ENCODE measurements around the gene OR5T2.
"Not testable (repeated sequence)": the region's sequence is repeated elsewhere in the genome, so short reads cannot be mapped to it uniquely, and the experiment has no call there.

The OR5T2 gene

GRCh38 chr11:56234155-56234554 lies at the start of gene OR5T2:
Gene OR5T2 (minus strand): TSS chr11:56234255. CDS start chr11:56233062, 1,193 bp downstream.
- Mint-ChIP-seq H3K4me3 (no peak within 1 kb of the TSS), H3K36me3 (no peaks in the 10 kb centered on the region), H3K27me3 (no peaks in the 10 kb centered on the region), H3K9me3 (peaks cover 2 to 6% of the 10 kb centered on the region in 2 donors), H3K27ac (no peak within 1 kb of the TSS), H3K4me1 (no peaks in the 10 kb centered on the region)
- DNase-seq (no peak), ATAC-seq (replicated peaks) (no peak)

- Mint-ChIP-seq H3K36me3 (no peaks in the 10 kb centered on the region), H3K27ac (no peak within 1 kb of the TSS), H3K4me3 (no peak within 1 kb of the TSS), H3K4me1 (no peaks in the 10 kb centered on the region), H3K9me3 (peaks cover 11 to 15% of the 10 kb centered on the region in 2 donors), H3K27me3 (no peaks in the 10 kb centered on the region)
- ATAC-seq (replicated peaks), result no peak
- no peak for DNase-seq
Observed at GRCh38 chr11:56273854-56274253, 39.8 kb upstream of the OR5T2 start, which contains the start of gene OR5T1. Gene OR5T1 (plus strand): TSS chr11:56274154. CDS start chr11:56275639, 1,485 bp downstream.

GRCh38 chr11:56271092-56271491 lies 37.0 kb upstream of the OR5T2 start:
- no peaks in the 10 kb centered on the region for H3K36me3 Mint-ChIP-seq
- no peaks in the 10 kb centered on the region for H3K27me3 Mint-ChIP-seq
- no peak for ATAC-seq (replicated peaks)
- H3K9me3 Mint-ChIP-seq, result peaks cover 12 to 22% of the 10 kb centered on the region in 2 donors
- no peak overlapping the region for H3K27ac Mint-ChIP-seq
- no peak overlapping the region for H3K4me3 Mint-ChIP-seq
- DNase-seq, result no peak
- no peaks in the 10 kb centered on the region for H3K4me1 Mint-ChIP-seq

GRCh38 chr11:56251954-56252353 lies 17.9 kb upstream of the OR5T2 start, which contains the start of gene OR5T3:
Gene OR5T3 (plus strand): TSS chr11:56252254. CDS start chr11:56252254, 0 bp downstream.
- Mint-ChIP-seq H3K4me3 (no peak within 1 kb of the TSS), H3K27ac (no peak within 1 kb of the TSS), H3K36me3 (no peaks in the 10 kb centered on the region), H3K4me1 (no peaks in the 10 kb centered on the region), H3K9me3 (peaks cover 4 to 7% of the 10 kb centered on the region in 2 donors), H3K27me3 (no peaks in the 10 kb centered on the region)
- no peak for DNase-seq
- ATAC-seq (replicated peaks), result no peak

- H3K27ac Mint-ChIP-seq, H3K27me3 Mint-ChIP-seq: not testable (repeated sequence)
Observed at GRCh38 chr11:56219735-56220134, 14.3 kb downstream of the OR5T2 start.

GRCh38 chr11:56214537-56214936 lies 19.5 kb downstream of the OR5T2 start:
- H3K27ac Mint-ChIP-seq, result no peak overlapping the region
- ATAC-seq (replicated peaks) (no peak), DNase-seq (no peak)
- peaks cover 15 to 17% of the 10 kb centered on the region in 2 donors for H3K9me3 Mint-ChIP-seq
- no peaks in the 10 kb centered on the region for H3K4me1 Mint-ChIP-seq
- peaks cover 0 to 3% of the 10 kb centered on the region in 2 donors for H3K36me3 Mint-ChIP-seq
- H3K27me3 Mint-ChIP-seq, result no peaks in the 10 kb centered on the region
- H3K4me3 Mint-ChIP-seq, result no peak overlapping the region

More at GRCh38 chr11:56219735-56220134, 14.3 kb downstream of the OR5T2 start:
- not testable (repeated sequence) for ATAC-seq (replicated peaks); DNase-seq; H3K4me3 Mint-ChIP-seq; H3K36me3 Mint-ChIP-seq; H3K4me1 Mint-ChIP-seq
- peaks cover 14% of the 10 kb centered on the region in 2 donors for H3K9me3 Mint-ChIP-seq

GRCh38 chr11:56207790-56208189 lies 26.3 kb downstream of the OR5T2 start:
- Mint-ChIP-seq H3K27me3 (no peaks in the 10 kb centered on the region), H3K9me3 (peaks cover 7 to 10% of the 10 kb centered on the region in 2 donors), H3K36me3 (no peaks in the 10 kb centered on the region), H3K4me1 (no peaks in the 10 kb centered on the region), H3K4me3 (no peak overlapping the region), H3K27ac (no peak overlapping the region)
- ATAC-seq (replicated peaks), result no peak
- DNase-seq, result no peak

- Mint-ChIP-seq H3K9me3 (peaks cover 0 to 6% of the 10 kb centered on the region in 2 donors), H3K36me3 (no peaks in the 10 kb centered on the region), H3K4me1 (no peaks in the 10 kb centered on the region), H3K4me3 (no peak overlapping the region), H3K27ac (no peak overlapping the region), H3K27me3 (no peaks in the 10 kb centered on the region)
- no peak for DNase-seq
- ATAC-seq (replicated peaks), result no peak
Observed at GRCh38 chr11:56197367-56197766, 36.7 kb downstream of the OR5T2 start.

- no peak for DNase-seq
- Mint-ChIP-seq H3K27me3 (no peaks in the 10 kb centered on the region), H3K27ac (no peak overlapping the region), H3K9me3 (peaks cover 0 to 6% of the 10 kb centered on the region in 2 donors), H3K36me3 (no peaks in the 10 kb centered on the region), H3K4me3 (no peak overlapping the region), H3K4me1 (no peaks in the 10 kb centered on the region)
- ATAC-seq (replicated peaks), result no peak
Observed at GRCh38 chr11:56196705-56197104, 37.4 kb downstream of the OR5T2 start.

GRCh38 chr11:56188602-56189001 lies 45.5 kb downstream of the OR5T2 start:
- H3K36me3 Mint-ChIP-seq, result no peaks in the 10 kb centered on the region
- ATAC-seq (replicated peaks), result no peak
- no peak overlapping the region for H3K4me3 Mint-ChIP-seq
- no peaks in the 10 kb centered on the region for H3K4me1 Mint-ChIP-seq
- H3K9me3 Mint-ChIP-seq, result peaks cover 1 to 4% of the 10 kb centered on the region in 2 donors
- H3K27ac Mint-ChIP-seq, result no peak overlapping the region
- DNase-seq, result no peak
- no peaks in the 10 kb centered on the region for H3K27me3 Mint-ChIP-seq

GRCh38 chr11:56183459-56183858 lies 50.6 kb downstream of the OR5T2 start:
- Mint-ChIP-seq H3K27ac (no peak overlapping the region), H3K36me3 (no peaks in the 10 kb centered on the region), H3K4me1 (no peaks in the 10 kb centered on the region), H3K9me3 (peaks cover 4 to 9% of the 10 kb centered on the region in 2 donors), H3K27me3 (no peaks in the 10 kb centered on the region), H3K4me3 (no peak overlapping the region)
- ATAC-seq (replicated peaks), result no peak
- no peak for DNase-seq

Data from stimulated activated naive B cell treated with anti-CD40 and anti-IgM and Interleukin-4, amounts not matched to agents 10 μg/mL and 1 μg/mL and 100 μg/mL, for 72 hours (primary cell).